Amygdala (tissue), 56 donors: ENCODE results near the gene ADAM12.

Experiments
- DNase-seq, 56 donors: peaks; one replicate each; lab custom pipeline; 2025; lab: John Stamatoyannopoulos, UW

ADAM12 gene

DNA sequence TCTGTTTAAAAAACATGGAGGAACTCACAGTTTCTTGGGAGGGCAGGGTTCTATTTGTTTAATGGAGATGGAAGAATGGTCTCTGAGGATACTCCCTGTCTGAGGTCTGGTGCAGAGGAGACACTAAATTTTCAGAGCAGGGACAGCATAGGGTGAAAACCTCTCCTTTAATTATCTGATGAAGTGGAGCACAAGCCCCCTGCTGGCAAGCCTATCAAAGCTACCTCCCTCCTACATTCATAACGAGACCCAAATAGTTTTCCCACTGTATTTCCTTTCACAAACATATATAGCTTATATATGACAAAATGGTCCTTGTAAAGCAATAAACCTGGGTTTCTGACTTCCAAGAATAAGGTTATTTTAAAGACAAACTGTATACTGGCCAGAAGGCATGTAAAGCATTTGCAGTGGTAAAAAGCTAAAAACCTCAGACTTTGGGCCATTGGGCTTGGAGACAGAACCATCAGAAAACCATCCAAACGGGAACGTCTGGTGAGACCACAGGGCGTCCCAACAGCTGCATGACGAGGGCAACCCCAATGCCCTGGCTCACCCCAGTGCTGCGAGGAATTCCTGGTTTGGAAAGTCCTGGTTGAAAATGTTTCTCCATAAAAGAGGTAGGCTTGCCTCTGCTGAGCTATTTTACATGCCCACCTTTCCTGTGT is 290.6 kb downstream of the ADAM12 start:
- no peak for DNase-seq

DNA sequence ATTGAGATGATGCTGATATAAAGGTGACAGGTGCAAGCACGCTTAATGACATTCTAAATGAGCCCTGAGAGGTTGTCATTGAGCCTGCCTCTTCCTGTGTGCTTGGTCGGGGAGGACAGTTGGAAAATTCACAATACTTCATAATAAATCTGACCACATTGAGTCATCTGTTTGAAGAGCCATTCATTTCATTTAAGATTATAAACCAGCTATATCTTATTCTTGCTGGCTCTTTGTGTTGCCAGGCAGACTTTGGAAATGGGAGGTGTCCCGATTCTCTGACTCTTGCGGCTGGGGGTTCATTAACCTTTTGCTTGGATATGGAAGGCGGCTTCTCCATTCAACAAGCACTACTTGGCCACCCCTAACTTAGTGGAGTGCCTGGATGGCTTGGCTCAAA is 293.7 kb downstream of the ADAM12 start:
- no peak for DNase-seq

DNA sequence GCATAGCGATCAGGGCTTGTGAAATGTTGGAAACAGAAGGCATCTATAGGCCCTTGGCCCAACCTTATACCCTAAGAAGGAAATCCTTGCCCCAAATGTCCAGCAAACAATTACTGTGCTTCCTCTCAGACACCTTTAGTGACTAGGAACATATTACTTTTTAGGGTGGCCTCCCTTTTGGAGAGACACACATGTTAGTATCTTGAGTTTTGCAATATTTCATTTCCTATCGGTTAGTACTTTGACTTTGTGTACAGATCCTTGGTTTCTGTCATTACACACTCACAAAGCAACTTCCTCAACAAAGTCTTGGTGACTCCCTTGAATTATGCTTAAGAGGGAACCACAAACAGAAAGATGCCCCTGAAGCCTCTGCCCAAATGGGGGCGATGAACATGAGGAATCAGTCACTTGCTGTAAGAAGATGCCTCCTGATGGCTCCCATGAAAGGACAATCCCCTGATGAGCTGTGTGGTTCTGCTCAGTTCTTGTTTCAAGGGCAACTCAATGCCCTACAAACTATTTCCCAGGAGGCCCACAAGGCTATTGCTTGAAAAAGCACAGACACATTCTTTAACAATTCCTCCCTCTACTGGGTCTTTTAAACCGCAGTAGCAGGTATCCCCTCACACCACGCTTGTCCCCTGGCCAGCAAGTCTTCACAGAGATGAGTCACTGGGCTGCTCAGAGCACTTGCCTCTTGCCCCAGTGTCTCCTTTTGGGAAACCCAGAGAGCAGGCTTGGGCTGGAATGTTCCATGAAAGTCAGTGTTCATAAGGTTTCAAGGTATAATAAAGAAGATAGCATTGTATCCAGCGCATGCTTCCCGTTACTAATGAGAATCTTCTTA is 295.7 kb downstream of the ADAM12 start:
- no peak for DNase-seq

DNA sequence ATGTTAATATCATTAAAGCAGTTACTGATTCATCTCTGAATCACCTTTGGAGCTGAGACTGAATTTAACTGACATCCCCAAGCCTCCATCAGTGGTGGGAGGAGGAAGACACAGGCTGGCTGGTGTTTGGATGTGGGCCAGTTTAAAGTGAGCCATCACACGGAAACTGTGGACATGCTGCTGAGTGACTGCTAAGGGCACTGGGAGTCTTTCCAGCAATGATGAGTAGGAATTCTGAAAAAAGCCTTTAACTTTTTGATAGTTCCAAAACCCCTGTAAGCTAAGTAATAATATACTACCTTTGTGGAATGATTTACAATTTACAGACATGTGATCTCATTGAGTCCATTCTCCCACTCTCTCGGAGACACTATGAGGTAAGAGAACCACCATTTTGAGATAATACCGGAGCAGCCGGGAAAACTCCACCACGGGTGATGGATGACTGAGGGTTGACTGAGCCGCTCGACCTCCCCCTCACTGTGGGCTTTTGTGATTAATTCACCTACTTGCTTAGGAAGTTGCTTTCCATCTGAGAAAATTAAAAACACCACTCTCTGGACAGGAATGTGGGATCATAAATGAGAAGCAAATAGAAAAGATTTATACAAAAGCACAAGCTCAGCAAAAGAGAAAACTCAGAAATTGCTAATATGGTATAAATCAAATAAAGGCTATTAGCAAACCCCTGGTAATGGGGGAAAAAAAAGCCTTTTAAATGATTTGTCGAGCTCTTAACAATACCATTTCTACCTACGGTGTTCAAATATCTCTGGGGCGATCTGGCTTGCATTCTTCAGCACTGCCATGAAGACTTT is 297.2 kb downstream of the ADAM12 start:
- DNase-seq: peak in 2 of 56 donors; percentile 7 to 17

DNA sequence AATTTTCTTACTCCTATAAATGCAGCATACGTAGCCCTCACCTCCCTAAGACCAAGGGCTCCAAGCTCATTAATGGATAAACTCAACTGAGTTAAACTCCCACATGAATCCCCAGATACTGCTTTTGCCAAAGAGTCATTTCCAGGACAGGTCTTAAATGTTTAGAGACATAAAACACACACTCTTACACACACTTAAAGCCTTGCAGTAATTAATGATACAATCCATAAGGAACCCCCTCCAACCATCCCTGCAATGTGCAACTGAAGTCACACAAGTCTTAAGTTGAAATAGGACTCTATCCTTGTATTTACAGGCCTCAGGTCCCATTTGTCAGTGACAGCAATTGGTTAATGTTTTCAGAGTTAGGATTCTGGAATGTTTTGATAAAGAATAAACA is 297.8 kb downstream of the ADAM12 start:
- DNase-seq: no peak

DNA sequence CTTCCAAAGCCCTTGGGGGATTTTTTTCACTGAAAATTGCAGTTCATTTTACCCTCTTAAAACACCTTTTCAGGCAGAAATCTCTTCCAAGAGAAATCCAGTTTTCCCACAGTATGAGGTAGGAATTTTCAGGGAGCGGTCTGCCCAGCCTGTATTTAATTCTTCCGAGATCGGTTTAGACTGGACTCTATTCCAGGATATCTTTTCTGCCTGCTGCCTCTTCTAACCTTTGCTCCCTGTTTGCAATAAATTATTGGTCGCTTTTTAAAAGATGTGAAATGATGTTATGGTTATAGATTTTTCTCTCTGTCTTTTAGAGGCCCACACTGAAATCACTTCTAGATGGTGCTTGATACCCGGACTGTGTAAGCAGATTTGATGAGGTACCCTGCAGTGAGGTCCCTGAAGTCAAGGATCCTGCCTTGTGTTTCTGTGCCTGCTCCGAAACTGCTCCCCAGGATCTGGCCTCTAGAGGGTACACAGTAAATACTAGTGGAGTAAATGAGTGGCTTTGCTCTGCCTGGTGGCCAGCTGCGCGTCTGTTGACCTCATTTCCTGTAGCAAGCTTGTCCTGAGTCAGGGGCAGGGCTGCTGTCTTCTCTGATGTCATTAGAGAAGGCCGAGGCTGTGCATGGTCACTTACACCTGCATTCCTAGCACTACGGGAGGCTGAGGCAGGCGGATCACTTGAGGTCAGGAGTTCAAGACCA is 300.3 kb downstream of the ADAM12 start:
- DNase-seq: no peak

DNA sequence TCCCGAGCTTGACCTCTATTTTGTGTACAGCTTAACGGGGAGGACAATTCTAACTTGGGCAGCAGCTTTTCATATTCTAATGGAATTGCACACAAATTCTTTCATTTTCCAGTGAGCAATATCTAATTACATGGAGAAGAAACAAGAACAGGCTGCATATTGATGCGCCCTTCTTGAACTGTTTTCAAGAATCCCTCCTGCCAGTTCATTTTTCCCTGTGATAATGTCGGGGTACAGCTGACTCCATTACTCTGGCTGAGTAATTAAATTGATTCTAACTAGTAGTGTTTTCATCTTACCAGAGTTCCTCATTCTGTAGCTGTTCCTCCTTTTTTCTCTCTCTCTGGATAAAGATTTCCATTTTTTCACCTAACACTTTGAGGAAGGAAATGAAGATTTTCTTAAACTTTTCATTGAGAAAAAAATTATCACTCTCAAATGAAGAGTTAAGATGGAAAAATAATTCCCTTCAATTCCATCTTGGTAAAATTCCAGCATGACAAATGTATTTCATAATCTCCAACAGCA is 301.1 kb downstream of the ADAM12 start:
- DNase-seq: no peak

DNA sequence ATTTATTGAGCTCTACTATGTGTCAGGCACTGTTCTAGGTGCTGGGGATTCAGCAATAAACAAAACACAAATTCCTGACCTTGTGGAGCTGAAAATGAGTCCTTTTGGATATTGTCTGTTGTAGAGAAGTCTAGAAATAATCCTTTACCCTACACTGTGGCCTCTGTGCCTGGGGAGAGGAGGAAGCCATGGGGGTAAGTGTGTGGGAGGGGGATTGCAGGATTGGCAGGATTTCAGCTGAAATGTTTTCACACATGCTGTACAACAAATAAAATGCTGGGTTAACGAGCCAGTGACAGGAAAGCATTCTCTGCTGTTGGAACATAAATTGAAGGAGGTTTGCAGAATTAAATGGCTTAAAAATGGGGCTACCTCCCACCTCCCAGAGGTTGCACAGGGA is 302.5 kb downstream of the ADAM12 start:
- DNase-seq: no peak

DNA sequence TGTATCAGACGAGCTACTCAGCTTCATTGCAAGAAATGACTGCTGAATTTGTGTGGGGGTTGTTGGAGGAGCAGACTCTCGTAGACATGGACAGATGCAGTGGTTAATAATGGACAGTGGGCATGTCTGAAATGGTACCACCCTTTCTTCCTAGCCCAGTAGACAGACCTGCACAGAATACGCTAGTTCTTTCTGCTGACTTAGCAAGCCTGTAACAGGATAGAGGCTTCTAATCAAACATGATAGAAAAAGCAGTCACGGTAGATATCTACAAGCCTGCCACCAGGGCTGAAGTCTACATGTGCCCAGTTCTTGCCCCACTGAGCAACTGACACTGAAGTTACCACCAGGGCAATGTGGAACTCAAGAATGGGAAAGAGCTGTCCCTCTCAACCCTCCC is 303.9 kb downstream of the ADAM12 start:
- no peak for DNase-seq

DNA sequence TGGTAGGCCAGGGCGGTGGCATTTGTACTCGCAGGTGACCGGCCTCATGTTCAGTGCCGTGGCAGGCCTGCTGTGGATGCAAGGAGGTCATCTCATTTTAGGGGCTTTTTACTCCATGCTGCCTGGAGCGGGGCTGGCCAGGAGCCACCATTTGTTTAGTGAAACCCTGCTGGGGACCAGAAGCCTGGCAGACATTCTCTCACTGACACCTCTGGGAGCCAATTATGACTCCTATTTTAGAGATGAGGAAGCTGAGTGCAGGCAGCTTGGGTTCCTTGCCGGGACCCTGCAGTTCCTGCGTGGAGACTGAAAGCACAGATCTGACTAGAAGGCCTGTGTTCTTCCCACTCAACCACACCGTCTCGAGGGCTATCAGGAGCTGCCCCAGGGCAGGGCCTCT is 305.3 kb downstream of the ADAM12 start:
- no peak for DNase-seq

DNA sequence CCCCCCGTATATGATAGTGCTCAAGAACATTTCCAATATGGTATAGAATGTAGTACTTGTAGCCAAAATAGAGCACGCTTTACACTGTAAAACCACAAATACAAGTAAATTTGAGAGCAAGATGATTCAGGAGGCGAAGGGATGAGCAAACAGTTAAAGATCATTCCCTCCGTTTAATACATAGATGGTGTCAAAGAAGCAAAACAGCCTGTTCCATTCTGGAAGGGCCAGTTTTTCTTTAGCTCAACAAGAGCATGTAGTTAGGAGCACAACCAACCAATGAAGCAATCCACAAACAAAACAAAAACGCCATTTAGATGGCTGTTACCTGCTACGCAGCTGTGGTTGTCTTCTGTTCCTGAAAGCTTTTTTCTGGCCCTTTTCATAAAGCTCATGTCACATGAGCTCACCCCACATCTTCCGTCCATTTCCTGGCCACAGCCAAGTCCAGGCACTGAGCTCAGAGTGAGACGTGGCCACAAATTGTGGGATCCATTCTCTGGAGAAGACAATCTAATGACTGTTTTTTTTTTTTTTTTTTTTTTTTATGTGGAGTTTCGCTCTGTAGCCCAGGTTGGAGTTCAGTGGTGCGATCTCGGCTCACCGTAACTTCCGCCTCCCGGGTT is 306.3 kb downstream of the ADAM12 start:
- peak in 1 of 56 donors; percentile 4 for DNase-seq

DNA sequence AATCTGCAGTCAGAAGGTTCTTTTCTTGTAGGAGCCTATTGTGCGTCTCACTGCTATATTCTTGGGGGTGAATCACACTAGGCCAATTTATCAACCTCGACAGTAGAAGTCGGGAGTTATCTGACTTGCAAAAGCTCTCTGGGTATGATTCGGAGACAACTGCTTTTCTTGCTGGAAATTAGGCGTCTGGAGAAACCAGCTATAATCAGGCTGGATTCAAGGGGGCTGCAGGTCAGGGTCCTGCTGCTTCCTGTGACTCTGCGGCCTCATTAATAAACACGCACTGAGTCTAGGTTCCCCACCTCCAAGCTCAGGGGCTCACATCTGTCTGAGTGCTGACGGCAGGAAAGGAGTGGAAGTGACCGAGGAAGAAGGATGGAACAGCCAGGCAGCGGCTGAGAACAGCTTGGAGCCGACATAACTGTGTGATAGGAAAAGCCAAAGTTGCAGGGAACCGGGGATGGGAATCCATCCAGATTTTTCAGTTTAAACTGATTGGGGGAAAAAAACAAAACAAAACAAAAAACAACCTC is 307.3 kb downstream of the ADAM12 start:
- no peak for DNase-seq

DNA sequence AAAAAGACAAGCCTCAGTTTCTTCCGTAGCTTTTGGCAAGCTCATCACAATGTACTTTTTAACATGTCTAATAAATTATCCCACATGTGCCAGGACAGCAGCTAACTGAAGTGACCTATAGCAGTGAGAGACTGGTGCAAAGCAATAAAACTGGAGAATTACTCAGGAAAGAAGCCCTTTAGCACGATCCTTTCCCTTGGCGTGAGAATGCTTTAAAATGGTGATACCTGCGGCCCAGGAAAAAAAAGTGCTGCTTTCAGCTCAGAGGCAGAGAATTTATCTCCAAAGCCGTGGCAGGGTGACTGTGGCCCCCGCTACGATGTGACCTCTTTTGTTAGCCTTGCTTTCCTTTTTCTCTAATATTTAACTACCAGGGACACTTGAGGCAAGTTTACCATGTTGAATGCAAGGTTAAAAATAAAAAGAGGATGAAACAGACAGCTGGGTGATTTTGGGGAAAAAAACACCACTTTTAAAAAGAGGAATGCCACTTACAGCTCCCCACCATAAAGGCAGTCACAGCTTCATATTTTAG is 307.9 kb downstream of the ADAM12 start:
- DNase-seq: no peak

DNA sequence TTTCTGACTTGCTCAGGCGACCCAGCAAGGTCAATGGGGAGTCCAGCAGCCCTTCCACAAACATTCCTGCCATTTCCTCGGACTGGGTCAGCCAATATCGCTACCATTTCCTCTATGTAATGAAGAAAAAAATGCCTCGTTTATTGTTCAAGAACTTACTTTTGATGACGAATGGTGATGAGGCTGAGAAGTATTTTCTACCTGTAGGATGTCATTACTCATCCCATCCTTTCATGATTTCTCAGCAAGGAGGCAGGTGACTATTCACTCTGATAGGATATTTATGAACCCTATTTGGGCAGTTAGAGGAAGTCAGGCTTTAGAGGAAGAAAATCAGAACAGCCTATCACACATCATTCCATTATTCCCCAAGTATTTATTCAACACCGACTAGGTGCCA is 313.3 kb downstream of the ADAM12 start:
- DNase-seq: no peak

DNA sequence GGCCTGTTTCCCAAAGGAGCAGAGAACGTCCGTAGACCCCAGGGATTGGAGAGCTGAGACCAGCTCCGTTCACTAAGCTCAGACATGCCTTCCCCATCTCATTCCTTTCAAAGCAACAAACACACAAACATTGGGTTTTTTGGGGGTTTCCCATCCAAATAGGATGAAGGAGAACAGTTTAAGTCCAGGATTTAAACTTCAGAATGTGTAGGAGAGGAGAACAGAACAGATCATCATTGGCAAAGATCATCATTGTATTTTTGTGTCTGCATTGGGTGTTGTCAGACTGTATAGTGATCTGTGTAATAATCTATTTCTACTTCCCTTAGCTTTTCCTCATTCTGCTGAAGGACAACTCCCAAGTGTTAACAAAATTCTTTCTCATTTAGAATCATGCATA is 314.0 kb downstream of the ADAM12 start:
- no peak for DNase-seq

DNA sequence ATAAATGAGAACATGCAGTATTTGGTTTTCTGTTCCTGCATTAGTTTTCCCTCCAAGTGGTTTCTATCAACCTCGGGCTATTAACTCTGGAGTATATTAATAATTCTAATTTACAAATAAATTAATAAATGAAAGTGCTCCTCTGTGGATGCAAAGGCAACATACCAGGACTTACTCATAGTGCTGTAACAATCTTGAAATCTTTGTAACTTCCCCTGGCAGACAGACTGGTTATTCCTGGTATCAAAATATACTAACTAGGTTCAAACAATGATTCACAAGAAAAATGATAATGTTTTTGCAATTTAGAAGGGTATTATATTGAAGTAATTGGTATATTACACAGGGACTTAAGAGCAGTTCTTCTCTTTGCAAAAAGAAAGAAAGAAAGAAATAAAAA is 314.7 kb downstream of the ADAM12 start:
- DNase-seq: no peak

DNA sequence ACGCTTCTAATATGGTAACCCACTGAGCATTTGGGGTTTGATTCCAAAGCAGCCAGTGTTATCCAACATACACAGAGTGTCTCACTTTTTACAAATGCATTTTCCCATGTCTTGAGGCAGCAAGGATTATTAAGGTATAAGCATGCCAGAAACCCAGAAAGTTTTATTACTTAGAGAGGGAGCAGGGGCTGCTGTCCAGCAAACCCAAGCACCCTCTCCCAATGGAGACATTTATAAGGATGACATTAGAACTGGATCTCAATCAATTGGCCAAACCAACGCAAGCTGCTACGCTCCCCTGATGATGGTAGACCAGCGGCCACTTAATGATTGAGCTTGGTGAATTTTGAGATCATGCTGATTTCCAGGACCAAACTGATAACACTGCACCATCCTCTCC is 315.7 kb downstream of the ADAM12 start:
- DNase-seq: no peak

DNA sequence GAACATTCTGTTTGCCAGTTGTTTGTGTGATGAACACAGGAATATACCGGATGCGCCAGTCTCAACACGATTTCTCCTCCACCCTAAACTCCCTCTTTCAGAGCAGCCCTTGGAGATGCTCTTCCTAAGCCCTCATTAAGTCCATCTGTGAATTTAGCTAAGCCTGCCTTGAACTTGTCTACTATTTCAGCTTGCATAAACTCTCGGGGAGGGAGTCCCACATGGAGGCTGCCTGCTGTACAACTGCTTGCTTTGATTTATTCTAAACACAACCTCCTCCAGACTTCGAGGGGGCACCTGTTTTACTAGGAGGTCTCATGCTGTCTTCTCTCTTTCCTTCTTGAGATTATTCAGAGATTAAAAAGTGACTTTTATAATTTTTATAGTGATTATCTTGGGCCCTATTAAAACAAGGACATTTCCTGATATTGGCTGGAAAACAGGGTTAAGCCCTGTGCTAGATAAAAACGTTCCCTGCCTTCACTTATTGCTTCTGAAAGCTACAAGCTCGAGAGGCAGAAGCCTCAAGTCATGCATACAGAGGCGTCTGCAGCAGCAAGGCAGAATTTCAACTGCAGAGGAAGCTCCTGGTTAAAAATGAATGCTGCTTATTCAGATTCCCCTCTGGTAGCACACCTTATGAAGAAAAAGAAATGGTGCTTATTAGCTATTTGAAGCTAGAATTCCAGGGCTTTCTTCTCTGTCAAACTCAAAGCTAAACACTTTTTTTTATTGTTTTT is 317.6 kb downstream of the ADAM12 start:
- DNase-seq: no peak

DNA sequence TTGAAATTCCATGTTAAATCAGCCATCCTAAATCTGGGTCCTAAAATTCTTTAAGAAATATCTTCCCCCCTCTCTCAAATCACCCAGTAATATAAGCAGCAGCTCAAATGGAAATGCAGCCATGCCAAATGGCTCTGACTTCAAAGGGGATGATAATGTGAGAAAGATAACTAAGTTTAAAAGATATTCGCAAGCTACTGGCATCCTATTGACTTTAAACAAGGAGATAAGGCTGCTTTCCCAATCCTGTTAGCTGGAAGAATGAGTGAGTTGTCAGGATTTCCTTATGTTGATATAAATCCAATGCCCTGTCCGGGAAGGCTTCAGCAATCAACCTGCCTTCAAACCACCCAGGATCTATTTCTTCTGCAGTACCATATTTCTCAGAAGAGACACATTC is 320.0 kb downstream of the ADAM12 start:
- no peak for DNase-seq
